GM12801 (cell line): ENCODE measurements around the gene DAZAP1.

ENCODE experiments used
- TF ChIP-seq, protein P1 (sequence below): IDR thresholded peaks from one replicate; pipeline ENCODE4 v1.5.1; 2011; ENCODE audit warnings: control low read depth; ENCODE audit not compliant: insufficient read length; ENCODE audit errors: extremely low read depth

The DAZAP1 gene

DNA sequence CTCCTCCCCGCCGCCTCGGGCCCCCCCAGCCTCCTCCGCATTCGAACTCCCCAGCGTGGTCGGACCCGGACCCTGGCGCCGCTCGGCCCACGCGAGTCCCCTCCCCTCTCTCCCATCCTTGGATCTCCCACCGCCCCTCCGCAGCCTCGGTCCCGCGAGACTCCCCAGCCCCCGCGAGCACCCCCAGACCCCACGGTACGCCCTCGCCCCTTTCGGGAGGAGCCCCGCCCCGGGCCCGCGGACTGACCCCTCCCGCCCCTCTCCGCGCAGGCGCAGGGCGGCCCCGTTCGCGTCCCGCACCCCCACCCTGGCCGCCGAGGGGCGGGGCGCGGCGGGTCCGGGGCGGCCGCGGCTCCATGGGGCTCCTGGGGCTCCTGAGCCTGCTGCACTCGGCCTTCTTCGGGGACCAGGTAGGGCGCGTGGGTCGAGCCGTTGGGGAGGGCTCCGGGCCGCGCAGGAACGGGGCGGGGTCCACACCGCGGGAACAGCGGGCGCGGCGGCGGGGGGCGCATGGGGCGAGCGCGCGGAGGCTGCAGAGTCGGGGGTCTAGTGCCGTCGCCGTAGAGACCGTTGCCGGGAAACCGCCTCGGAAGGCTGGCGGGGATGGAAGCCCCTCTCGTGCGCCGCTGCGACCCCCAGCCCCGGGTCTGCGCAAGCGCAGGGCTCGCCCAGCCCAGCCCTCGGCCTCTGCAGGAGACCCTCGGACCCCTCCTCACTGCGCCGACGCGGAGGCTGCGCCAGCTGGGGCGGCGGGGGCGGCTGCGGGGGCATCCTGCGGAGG lies 38.7 kb downstream of the DAZAP1 start:
- TF ChIP-seq, protein P1, sequence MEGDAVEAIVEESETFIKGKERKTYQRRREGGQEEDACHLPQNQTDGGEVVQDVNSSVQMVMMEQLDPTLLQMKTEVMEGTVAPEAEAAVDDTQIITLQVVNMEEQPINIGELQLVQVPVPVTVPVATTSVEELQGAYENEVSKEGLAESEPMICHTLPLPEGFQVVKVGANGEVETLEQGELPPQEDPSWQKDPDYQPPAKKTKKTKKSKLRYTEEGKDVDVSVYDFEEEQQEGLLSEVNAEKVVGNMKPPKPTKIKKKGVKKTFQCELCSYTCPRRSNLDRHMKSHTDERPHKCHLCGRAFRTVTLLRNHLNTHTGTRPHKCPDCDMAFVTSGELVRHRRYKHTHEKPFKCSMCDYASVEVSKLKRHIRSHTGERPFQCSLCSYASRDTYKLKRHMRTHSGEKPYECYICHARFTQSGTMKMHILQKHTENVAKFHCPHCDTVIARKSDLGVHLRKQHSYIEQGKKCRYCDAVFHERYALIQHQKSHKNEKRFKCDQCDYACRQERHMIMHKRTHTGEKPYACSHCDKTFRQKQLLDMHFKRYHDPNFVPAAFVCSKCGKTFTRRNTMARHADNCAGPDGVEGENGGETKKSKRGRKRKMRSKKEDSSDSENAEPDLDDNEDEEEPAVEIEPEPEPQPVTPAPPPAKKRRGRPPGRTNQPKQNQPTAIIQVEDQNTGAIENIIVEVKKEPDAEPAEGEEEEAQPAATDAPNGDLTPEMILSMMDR, result no peak

DNA sequence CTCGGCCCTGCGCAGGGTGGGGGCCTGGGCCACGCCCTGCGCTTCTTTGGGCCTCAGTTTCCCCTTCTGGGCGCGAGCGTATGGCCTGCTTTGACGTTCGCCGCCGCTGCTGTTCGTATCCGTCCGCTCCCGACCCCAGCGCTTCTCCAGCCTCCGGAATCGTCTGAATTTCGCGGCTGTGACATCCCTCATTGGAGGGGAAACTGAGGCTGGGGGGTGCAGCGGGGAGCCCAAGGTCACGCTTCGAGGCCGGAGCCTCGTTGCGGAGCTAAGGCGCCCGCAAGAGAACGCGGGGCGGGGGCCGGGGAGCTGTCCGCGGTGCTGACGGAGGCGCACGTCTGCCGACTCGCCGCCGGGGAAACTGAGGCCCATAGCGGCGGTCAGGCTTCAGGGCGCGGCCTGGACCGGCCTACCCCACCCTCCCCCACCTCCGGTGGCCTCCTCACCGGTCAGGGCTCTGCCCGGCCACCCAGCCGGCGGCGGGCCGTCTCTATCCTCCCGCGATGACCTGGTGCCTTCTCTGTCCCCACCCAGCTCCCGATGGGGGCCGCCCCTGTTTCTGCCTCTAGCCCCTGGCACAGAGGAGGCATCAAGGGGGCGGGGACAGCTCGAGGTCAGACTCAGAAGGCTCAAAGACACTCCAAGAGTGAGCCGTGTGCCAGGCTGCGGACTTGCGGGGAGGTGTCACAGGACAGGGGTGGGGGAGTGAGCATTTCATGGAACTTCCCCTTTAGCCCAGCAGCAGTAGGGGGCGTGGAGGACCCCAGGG lies 39.5 kb downstream of the DAZAP1 start:
- TF ChIP-seq, protein P1, result no peak

DNA sequence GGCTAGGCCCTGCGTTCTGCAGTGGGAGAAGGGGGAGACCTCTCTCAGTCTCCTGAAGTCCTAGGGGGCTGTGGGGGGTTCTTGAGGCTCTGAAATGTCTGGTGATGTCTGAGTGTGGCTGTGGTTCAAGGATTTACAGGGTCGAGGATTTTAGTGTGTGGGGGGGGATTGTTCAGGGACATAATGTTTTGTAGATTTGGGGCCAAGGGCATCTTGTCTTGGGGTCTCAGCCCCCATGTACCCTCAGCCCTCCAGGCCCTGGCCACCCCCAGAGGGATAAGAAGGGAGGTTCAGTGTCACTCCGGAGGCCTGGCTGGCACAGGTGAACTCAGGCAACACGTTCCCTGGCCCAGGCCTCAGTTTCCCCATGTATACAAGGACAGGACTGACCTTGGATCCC lies 40.1 kb downstream of the DAZAP1 start:
- TF ChIP-seq, protein P1, result no peak

- TF ChIP-seq, protein P1, result no peak
Measured at GRCh38 chr19:1447944-1448343, 40.6 kb downstream of the DAZAP1 start.

- TF ChIP-seq, protein P1, result no peak
Measured at GRCh38 chr19:1449467-1450442, 42.4 kb downstream of the DAZAP1 start, which contains the start of gene APC2. APC2 (plus strand) TSS chr19:1450121; CDS start chr19:1453002, 2,881 bp downstream.

DNA sequence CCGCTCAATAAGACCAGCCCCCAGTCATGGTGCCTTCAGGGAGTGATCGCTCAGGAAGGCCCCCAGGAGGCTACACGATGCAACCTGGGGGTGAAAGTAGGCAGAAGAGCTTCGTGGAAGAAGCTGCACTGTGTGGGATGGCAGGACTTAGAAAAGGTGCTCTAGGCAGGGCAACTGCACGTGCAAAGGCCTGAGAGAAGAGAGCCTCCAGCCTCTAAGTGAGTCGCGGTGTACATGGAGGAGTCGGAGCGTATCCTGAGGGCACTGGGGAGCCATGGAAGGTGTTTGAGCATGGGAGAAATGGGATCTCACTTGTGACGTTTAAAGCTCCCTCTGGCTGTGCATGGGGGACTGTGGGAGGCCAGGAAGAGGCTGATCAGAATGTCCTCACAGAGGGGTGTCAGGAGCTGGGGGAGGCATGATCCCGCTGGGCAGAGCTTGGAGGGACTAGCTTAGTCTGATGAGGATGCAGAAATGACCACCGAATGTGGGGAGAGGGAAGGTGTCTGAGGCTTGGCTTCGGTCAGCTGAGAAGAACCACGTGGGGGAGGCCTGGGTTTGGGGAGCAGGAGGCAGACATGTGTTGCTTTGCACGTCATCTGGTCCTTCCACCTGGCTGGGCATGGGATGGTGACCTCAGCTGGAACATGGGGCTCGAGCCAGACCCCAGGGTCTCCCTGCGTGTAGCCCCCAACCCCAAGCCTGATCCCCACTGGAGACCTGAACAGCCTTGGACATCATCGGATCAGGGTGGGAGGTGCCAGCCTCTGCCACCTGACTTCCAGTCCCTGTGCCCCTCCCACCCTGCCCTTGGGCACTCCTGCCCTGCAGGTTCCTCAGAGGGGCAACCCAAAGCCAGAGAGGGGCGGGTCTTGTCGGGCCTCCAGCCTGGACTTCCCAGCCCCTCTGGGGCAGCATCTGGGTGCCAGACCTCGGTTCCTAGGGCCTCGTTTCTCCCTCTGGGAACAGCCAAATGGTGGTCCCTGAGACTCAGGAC lies 43.6 kb downstream of the DAZAP1 start:
- TF ChIP-seq, protein P1, result no peak
